Smooth muscle cell (in vitro differentiated cells): ENCODE data around the gene SHISA7. TPM values are rescaled to one million over a fixed set of nuclear protein-coding genes. Genes with fewer than 3 reads are reported as not detected.
"Not testable (repeated sequence)": the region's sequence is repeated elsewhere in the genome, so short reads cannot be mapped to it uniquely, and the experiment has no call there.

ENCODE experiments used
- DNase-seq: peaks from one replicate; lab custom pipeline; 2025; ENCODE audit not compliant: unreplicated experiment; lab: John Stamatoyannopoulos, UW
- H2AFZ ChIP-seq: fragments of 200-600 bp; sonication (generic); 2 replicates; pipeline ENCODE4 v1.6.0; 2016; ENCODE audit warnings: antibody characterized with exemption, low read depth, mild to moderate bottlenecking
- H3F3A ChIP-seq: fragments of 200-600 bp; sonication (generic); 2 replicates; pipeline ENCODE4 v1.6.0; 2017; ENCODE audit warnings: antibody characterized with exemption, low read depth
- H3K27ac ChIP-seq: fragments of 200-600 bp; sonication (generic); 2 replicates; pipeline ENCODE4 v1.5.1; 2016; ENCODE audit warnings: low read depth, mild to moderate bottlenecking
- H3K27me3 ChIP-seq: fragments of 200-600 bp; sonication (generic); 2 replicates; pipeline ENCODE4 v1.6.1; 2016; ENCODE audit warnings: low read depth, mild to moderate bottlenecking
- H3K36me3 ChIP-seq: fragments of 200-600 bp; sonication (generic); 2 replicates; pipeline ENCODE4 v1.5.1; 2016; ENCODE audit warnings: low read depth
- H3K4me1 ChIP-seq: fragments of 200-600 bp; sonication (generic); 2 replicates; pipeline ENCODE4 v1.5.1; 2016; ENCODE audit warnings: low read depth
- H3K4me2 ChIP-seq: fragments of 200-600 bp; sonication (generic); 2 replicates; pipeline ENCODE4 v1.6.0; 2016; ENCODE audit warnings: mild to moderate bottlenecking
- H3K4me3 ChIP-seq: fragments of 200-600 bp; sonication (generic); 2 replicates; pipeline ENCODE4 v1.5.1; 2016; ENCODE audit warnings: mild to moderate bottlenecking
- H3K79me2 ChIP-seq: fragments of 200-600 bp; sonication (generic); 2 replicates; pipeline ENCODE4 v1.6.0; 2016; ENCODE audit warnings: low read depth, mild to moderate bottlenecking
- H3K9ac ChIP-seq: fragments of 200-600 bp; sonication (generic); 2 replicates; pipeline ENCODE4 v1.6.0; 2016; ENCODE audit warnings: low read depth
- H3K9me3 ChIP-seq: fragments of 200-600 bp; sonication (generic); replicated peaks from 2 replicates; pipeline ENCODE4 v1.5.1; 2016; ENCODE audit warnings: low read depth
- H4K20me1 ChIP-seq: fragments of 200-600 bp; sonication (generic); 2 replicates; pipeline ENCODE4 v1.6.0; 2016; ENCODE audit warnings: low read depth
- CTCF ChIP-seq: fragments of 200-600 bp; sonication (generic); IDR thresholded peaks from 2 replicates; pipeline ENCODE4 v1.5.1; 2017; ENCODE audit warnings: borderline replicate concordance, mild to moderate bottlenecking, antibody characterized with exemption; ENCODE audit not compliant: insufficient read depth, poor library complexity, severe bottlenecking
- WGBS: methylation state at CpG from one replicate; pipeline ENCODE4 v1.1.7; 2016; ENCODE audit warnings: low lambda C conversion rate; 5-methylcytosine and 5-hydroxymethylcytosine counted together
- polyA plus RNA-seq: library from polyadenylated mRNA; unstranded; fragments of >200 nt; fragmentation: Nextera tagmentation; extraction: Ambion mirVana; gene quantifications from 2 replicates; pipeline ENCODE4 v1.2.1, GENCODE V29; 2016
- total RNA-seq: library from RNA; depleted of rRNA; stranded (reverse); fragments of >200 nt; gene quantifications from 2 replicates; pipeline ENCODE4 v1.2.3, GENCODE V29; 2014

SHISA7 gene
- total and polyA plus RNA-seq, 2 experiments from 2014 or later: not detected

GRCh38 chr19:55406091-55406825 is 36.8 kb downstream of the SHISA7 start:
- H3K27ac ChIP-seq: no peak overlapping the region
- no peaks in the 10 kb centered on the region for H3K27me3 ChIP-seq
- no peak overlapping the region for H2AFZ ChIP-seq
- H3K9ac ChIP-seq: peak overlapping the region; percentile 92
- H3K79me2 ChIP-seq: peaks cover 37% of the 10 kb centered on the region
- H3K36me3 ChIP-seq: no peaks in the 10 kb centered on the region
- DNase-seq: no peak
- peaks cover 53% of the 10 kb centered on the region for H4K20me1 ChIP-seq
- no peak for TF ChIP-seq CTCF
- no peaks in the 10 kb centered on the region for H3K9me3 ChIP-seq
- H3K4me3 ChIP-seq: peak overlapping the region; percentile 78
- 85% methylated on average over 14 of the region's 14 CpGs for WGBS
- H3K4me2 ChIP-seq: peak overlapping the region; percentile 96
- peaks cover 14% of the 10 kb centered on the region for H3F3A ChIP-seq
- peaks cover 14% of the 10 kb centered on the region for H3K4me1 ChIP-seq

- no peaks in the 10 kb centered on the region for H3K9me3 ChIP-seq
- no peak for DNase-seq
- no peak overlapping the region for H3K9ac ChIP-seq
- H2AFZ ChIP-seq: no peak overlapping the region
- H4K20me1 ChIP-seq: peaks cover 57% of the 10 kb centered on the region
- peaks cover 37% of the 10 kb centered on the region for H3K79me2 ChIP-seq
- no peak overlapping the region for H3K27ac ChIP-seq
- no peak overlapping the region for H3K4me3 ChIP-seq
- peak overlapping the region; percentile 96 for H3K4me2 ChIP-seq
- WGBS: 87% methylated on average over 5 of the region's 5 CpGs
- H3F3A ChIP-seq: peaks cover 18% of the 10 kb centered on the region
- TF ChIP-seq CTCF: no peak
- H3K4me1 ChIP-seq: peaks cover 14% of the 10 kb centered on the region
- H3K27me3 ChIP-seq: no peaks in the 10 kb centered on the region
- no peaks in the 10 kb centered on the region for H3K36me3 ChIP-seq
These were observed 37.5 kb downstream of the SHISA7 start for GRCh38 chr19:55405638-55406037.

- Histone ChIP-seq H2AFZ (no peak overlapping the region), H3K9ac (no peak overlapping the region), H3K36me3 (no peaks in the 10 kb centered on the region), H3K79me2 (peaks cover 37% of the 10 kb centered on the region), H3K9me3 (no peaks in the 10 kb centered on the region), H4K20me1 (peaks cover 79% of the 10 kb centered on the region), H3K4me1 (peaks cover 14% of the 10 kb centered on the region), H3K4me3 (no peak overlapping the region), H3K27ac (no peak overlapping the region), H3K4me2 (no peak overlapping the region), H3K27me3 (no peaks in the 10 kb centered on the region), H3F3A (peaks cover 22% of the 10 kb centered on the region)
- 100% methylated on average over 2 of the region's 2 CpGs for WGBS
- DNase-seq: no peak
- TF ChIP-seq CTCF: no peak
These were observed 40.6 kb downstream of the SHISA7 start for GRCh38 chr19:55402509-55402908.

- WGBS: 93% methylated on average over 18 of the region's 28 CpGs
- not testable (repeated sequence) for H3K4me3 ChIP-seq
These were observed 41.7 kb downstream of the SHISA7 start for GRCh38 chr19:55401390-55401789.

More at GRCh38 chr19:55401390-55401789, 41.7 kb downstream of the SHISA7 start:
- H4K20me1 ChIP-seq: peaks cover 70% of the 10 kb centered on the region
- peaks cover 27% of the 10 kb centered on the region for H3K79me2 ChIP-seq
- H3K27me3 ChIP-seq, H3K4me2 ChIP-seq, H3K27ac ChIP-seq, H3K9me3 ChIP-seq, H3K9ac ChIP-seq, H3K4me1 ChIP-seq, DNase-seq, H3K36me3 ChIP-seq, H2AFZ ChIP-seq: not testable (repeated sequence)
- peaks cover 22% of the 10 kb centered on the region for H3F3A ChIP-seq
